Duodenal mucosa (tissue), 2 donors: ENCODE data around the gene VSIG2.

ENCODE experiments used
- H3K27ac ChIP-seq: one replicate; pipeline ENCODE4 v1.7.0; 2013; ENCODE audit warnings: low read depth, low read length
- H3K27me3 ChIP-seq, 2 donors: one replicate each; pipeline ENCODE4 v1.7.0; 2013; ENCODE audit warnings: low read length in 2 of 2, control low read depth in 1 of 2; ENCODE audit not compliant: insufficient read depth in 2 of 2, control insufficient read depth in 1 of 2
- H3K36me3 ChIP-seq, 2 donors: one replicate each; pipeline ENCODE4 v1.7.0; 2013; ENCODE audit warnings: low read length in 2 of 2, control low read depth in 1 of 2; ENCODE audit not compliant: insufficient read depth in 2 of 2, control insufficient read depth in 1 of 2
- H3K4me1 ChIP-seq, 2 donors: one replicate each; pipeline ENCODE4 v1.7.0; 2013; ENCODE audit warnings: low read length in 2 of 2, control low read depth in 1 of 2; ENCODE audit not compliant: insufficient read depth in 2 of 2, control insufficient read depth in 1 of 2
- H3K4me3 ChIP-seq, 2 donors: one replicate each; pipeline ENCODE4 v1.7.0; 2013; ENCODE audit warnings: low read length in 2 of 2, low read depth in 1 of 2
- H3K9ac ChIP-seq, 2 donors: one replicate each; pipeline ENCODE4 v1.7.0; 2013; ENCODE audit warnings: low read length in 2 of 2, low read depth in 1 of 2
- H3K9me3 ChIP-seq, 2 donors: one replicate each; pipeline ENCODE4 v1.7.0; 2013; ENCODE audit warnings: low read length in 2 of 2, control low read depth in 1 of 2; ENCODE audit not compliant: control insufficient read depth in 1 of 2

The VSIG2 gene, protein sequence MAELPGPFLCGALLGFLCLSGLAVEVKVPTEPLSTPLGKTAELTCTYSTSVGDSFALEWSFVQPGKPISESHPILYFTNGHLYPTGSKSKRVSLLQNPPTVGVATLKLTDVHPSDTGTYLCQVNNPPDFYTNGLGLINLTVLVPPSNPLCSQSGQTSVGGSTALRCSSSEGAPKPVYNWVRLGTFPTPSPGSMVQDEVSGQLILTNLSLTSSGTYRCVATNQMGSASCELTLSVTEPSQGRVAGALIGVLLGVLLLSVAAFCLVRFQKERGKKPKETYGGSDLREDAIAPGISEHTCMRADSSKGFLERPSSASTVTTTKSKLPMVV

GRCh38 chr11:124751741-124752470 lies at the start of gene VSIG2:
VSIG2 (minus strand) TSS chr11:124752255; CDS start chr11:124752137, 118 bp downstream.
- peaks cover 0 to 8% of the 10 kb centered on the region in 2 donors for H3K27me3 ChIP-seq
- no peaks in the 10 kb centered on the region for H3K36me3 ChIP-seq
- peaks cover 7 to 14% of the 10 kb centered on the region in 2 donors for H3K4me1 ChIP-seq
- no peaks in the 10 kb centered on the region for H3K9me3 ChIP-seq
- H3K9ac ChIP-seq = no peak within 1 kb of the TSS
- H3K4me3 ChIP-seq = no peak within 1 kb of the TSS
- H3K27ac ChIP-seq = no peak within 1 kb of the TSS

GRCh38 chr11:124801014-124801413 lies 49.0 kb upstream of the VSIG2 start:
- Histone ChIP-seq H3K27me3 (no peaks in the 10 kb centered on the region), H3K36me3 (no peaks in the 10 kb centered on the region), H3K4me1 (peaks cover 13 to 19% of the 10 kb centered on the region in 2 donors), H3K9ac (peak overlapping the region; percentile 77 to 78), H3K4me3 (peak overlapping the region; percentile 92 to 93), H3K9me3 (no peaks in the 10 kb centered on the region), H3K27ac (peak overlapping the region; percentile 98)

DNA sequence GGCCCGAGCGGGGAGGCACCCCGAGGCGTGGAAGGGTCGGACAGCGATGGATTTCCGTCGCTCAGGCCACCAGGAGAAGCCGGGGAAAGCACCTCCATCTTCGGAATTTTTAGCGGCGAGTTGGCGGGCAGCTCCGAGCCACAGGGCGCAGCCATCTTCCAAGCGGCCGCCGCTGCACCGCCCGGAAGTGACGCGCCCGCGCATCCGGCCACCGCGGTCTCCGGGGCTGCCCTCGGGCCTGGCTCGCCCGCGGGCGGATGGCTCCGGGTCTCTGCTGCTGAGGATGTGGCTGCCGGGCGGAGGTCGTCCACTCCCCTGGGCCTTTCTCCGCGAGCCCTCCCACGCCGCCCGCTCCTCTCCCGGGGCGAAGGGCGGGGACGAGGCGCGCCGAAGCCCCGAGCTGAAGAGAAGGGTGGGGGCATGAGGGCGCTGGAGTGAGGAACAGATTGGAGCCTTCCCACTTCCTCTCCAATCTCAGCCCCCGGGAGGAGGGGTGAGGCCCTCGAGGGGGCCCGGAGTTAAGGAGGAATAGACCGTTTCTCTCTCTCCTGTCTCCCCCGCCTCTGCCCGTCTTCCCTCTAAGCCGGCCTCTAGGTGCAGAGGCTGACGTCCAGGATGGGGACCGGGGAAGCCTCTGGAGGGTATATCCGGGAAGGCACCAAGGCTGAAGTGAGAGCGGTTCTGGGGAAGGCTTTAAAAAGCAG lies 48.3 kb upstream of the VSIG2 start, which contains the start of gene MSANTD2:
Gene MSANTD2 (minus strand): TSS at position 181 of the 704 bp plus-strand sequence. CDS start 26 bp downstream, at position 155.
- H3K4me1 ChIP-seq = peaks cover 13 to 19% of the 10 kb centered on the region in 2 donors
- no peaks in the 10 kb centered on the region for H3K27me3 ChIP-seq
- H3K27ac ChIP-seq = peak within 1 kb of the TSS; percentile 98
- peak within 1 kb of the TSS; percentile 92 to 93 for H3K4me3 ChIP-seq
- no peaks in the 10 kb centered on the region for H3K9me3 ChIP-seq
- H3K9ac ChIP-seq = peak within 1 kb of the TSS; percentile 77 to 78
- H3K36me3 ChIP-seq = no peaks in the 10 kb centered on the region

DNA sequence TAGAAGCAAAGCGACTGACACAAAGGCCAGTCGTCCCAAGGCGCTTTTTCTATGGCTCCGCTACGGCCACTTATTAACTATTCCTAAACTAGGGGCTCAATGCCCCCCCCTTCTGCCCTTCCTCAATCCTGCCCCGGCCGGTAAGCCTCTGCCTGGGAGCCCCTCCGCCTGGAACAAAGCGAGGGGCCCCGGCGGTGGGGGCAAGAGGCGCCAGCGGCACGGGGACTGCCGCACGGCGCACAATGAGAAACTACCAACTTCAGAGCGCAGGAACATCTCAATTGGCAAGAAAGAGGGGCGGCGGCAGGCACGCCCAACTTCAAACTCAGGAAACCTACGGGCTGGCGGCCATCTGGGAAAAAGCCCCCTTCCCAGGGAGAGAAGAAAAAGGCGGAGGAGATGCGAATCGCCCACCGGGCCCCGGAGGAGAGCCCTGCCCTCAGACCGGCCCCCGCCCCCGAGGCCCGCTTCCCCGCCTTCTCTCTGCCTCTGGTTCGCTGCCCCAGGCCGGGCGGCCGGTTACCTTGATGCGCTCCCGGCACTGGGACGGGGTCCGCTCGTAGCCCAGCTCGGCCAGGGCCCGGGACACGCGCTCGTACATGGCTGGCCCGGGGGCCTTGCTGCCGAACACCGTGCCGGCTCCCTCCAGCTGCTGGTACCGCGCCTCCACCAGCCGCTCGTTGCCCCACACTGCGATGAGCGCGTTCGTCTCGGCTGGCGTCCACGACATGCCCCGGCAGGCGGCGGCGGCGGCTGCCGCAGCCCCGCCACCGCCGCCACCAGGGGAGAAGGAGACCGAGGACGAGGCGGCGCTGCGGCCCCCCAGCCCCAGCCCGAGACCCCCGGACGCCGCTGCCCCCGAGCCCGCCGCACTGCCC lies 47.5 kb upstream of the VSIG2 start:
- Histone ChIP-seq H3K36me3 (no peaks in the 10 kb centered on the region), H3K9me3 (no peaks in the 10 kb centered on the region), H3K9ac (peak overlapping the region; percentile 77 to 78), H3K27me3 (no peaks in the 10 kb centered on the region), H3K4me1 (peaks cover 13 to 19% of the 10 kb centered on the region in 2 donors), H3K27ac (peak overlapping the region; percentile 98), H3K4me3 (peak overlapping the region; percentile 92 to 93)

GRCh38 chr11:124798991-124799347 lies 46.9 kb upstream of the VSIG2 start:
- Histone ChIP-seq H3K4me3 (peak overlapping the region; percentile 92 to 93), H3K36me3 (no peaks in the 10 kb centered on the region), H3K4me1 (peaks cover 13 to 19% of the 10 kb centered on the region in 2 donors), H3K9ac (peak overlapping the region; percentile 77 to 78), H3K27me3 (no peaks in the 10 kb centered on the region), H3K9me3 (no peaks in the 10 kb centered on the region), H3K27ac (no peak overlapping the region)

DNA sequence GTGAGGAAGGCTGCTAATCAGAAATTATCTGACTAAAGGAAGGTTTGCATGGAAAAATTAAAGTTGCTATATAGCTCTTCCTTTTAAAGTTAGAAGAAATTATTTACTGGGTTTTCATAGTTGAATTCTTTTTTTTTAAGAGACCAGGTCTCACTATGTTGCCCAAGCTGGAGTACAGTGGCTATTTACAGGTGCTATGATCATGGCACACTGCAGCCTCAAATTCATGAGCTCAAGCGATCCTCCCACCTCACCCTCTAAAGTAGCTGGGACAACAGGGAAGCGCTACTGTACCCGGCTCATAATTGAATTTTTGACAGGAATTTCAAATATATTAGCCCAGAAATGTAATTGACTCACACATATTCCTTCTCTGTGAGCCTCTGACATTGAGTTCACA lies 44.3 kb upstream of the VSIG2 start:
- no peak overlapping the region for H3K27ac ChIP-seq

DNA sequence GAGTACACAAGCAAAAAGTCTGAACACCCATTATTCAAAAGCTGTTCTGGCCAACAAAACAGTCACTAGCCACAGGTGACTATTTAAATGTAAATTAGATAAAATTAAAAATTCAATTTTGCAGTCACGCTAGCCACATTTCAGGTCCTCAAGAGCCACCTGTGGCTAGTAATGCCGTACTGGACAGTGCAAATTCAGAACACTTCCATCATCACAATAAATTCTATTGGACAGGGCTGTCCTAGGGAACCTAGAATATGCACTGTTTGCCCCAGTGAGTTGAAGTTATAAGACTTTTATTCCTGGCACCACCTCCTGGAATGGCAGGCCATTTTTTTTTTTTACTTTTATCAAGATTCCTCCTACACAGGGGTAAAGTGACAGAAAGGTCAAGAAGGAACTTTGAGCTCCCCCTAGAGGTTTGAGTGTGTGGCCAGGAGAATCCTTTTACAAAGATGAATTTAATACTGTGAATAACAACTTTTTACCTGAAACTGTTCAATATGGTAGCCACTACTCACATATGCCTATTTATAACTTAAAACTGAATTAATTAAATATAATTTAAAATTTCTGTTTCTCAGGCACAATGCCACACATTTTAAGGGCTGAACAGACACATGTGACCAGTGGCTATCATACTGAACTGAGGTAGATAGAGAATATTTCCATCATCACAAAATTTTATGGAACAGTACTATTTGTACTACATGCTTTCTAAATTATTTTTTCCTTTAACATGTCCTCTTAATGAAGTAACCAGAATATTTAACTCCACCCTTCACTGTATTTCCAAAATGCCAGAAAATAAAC lies 41.6 kb upstream of the VSIG2 start:
- peaks cover 4 to 12% of the 10 kb centered on the region in 2 donors for H3K4me1 ChIP-seq
- no peak overlapping the region for H3K9ac ChIP-seq
- H3K36me3 ChIP-seq = no peaks in the 10 kb centered on the region

More for the DNA sequence above, 44.3 kb upstream of the VSIG2 start:
- Histone ChIP-seq H3K36me3 (no peaks in the 10 kb centered on the region), H3K9me3 (no peaks in the 10 kb centered on the region), H3K27me3 (no peaks in the 10 kb centered on the region), H3K4me1 (peaks cover 13 to 22% of the 10 kb centered on the region in 2 donors), H3K9ac (no peak overlapping the region), H3K4me3 (no peak overlapping the region)

GRCh38 chr11:124791626-124792341 lies 39.7 kb upstream of the VSIG2 start:
- no peak overlapping the region for H3K9ac ChIP-seq
- no peak overlapping the region for H3K4me3 ChIP-seq
- no peak overlapping the region for H3K27ac ChIP-seq
- peaks cover 0 to 5% of the 10 kb centered on the region in 2 donors for H3K4me1 ChIP-seq
- no peaks in the 10 kb centered on the region for H3K36me3 ChIP-seq
- no peaks in the 10 kb centered on the region for H3K27me3 ChIP-seq
- H3K9me3 ChIP-seq = no peaks in the 10 kb centered on the region

More for the DNA sequence above, 41.6 kb upstream of the VSIG2 start:
- Histone ChIP-seq H3K27ac (no peak overlapping the region), H3K27me3 (no peaks in the 10 kb centered on the region), H3K9me3 (no peaks in the 10 kb centered on the region), H3K4me3 (no peak overlapping the region)
